Adipocyte (in vitro differentiated cells): ENCODE results near the gene AP5B1.

Source experiments
- DNase-seq: peaks from one replicate; pipeline ENCODE4 v3.0.0-alpha.2; 2015; ENCODE audit warnings: low read depth
- H3K27me3 ChIP-seq: replicated peaks from 2 replicates; pipeline ENCODE4 v1.7.0; 2013; ENCODE audit warnings: mild to moderate bottlenecking, low read length, moderate library complexity; ENCODE audit not compliant: control insufficient read depth, insufficient read depth
- H3K36me3 ChIP-seq: 2 replicates; pipeline ENCODE4 v1.7.0; 2013; ENCODE audit warnings: low read length, mild to moderate bottlenecking, moderate library complexity; ENCODE audit not compliant: control insufficient read depth, insufficient read depth, severe bottlenecking
- H3K4me1 ChIP-seq: 2 replicates; pipeline ENCODE4 v1.7.0; 2013; ENCODE audit warnings: mild to moderate bottlenecking, low read length, moderate library complexity; ENCODE audit not compliant: control insufficient read depth, insufficient read depth
- H3K4me3 ChIP-seq: 2 replicates; pipeline ENCODE4 v1.7.0; 2013; ENCODE audit warnings: mild to moderate bottlenecking, low read length, moderate library complexity
- H3K9ac ChIP-seq: 2 replicates; pipeline ENCODE4 v1.7.0; 2013; ENCODE audit warnings: mild to moderate bottlenecking, low read length, moderate library complexity
- H3K9me3 ChIP-seq: 2 replicates; pipeline ENCODE4 v1.7.0; 2013; ENCODE audit warnings: mild to moderate bottlenecking, low read length, moderate library complexity; ENCODE audit not compliant: control insufficient read depth

The AP5B1 gene

GRCh38 chr11:65796726-65797601, 16.2 kb upstream of the AP5B1 start:
- DNase-seq, result no peak
- Histone ChIP-seq H3K36me3 (no peaks in the 10 kb centered on the region), H3K27me3 (peaks cover 64% of the 10 kb centered on the region), H3K9ac (no peak overlapping the region), H3K4me1 (no peaks in the 10 kb centered on the region), H3K9me3 (no peaks in the 10 kb centered on the region), H3K4me3 (no peak overlapping the region)

DNA sequence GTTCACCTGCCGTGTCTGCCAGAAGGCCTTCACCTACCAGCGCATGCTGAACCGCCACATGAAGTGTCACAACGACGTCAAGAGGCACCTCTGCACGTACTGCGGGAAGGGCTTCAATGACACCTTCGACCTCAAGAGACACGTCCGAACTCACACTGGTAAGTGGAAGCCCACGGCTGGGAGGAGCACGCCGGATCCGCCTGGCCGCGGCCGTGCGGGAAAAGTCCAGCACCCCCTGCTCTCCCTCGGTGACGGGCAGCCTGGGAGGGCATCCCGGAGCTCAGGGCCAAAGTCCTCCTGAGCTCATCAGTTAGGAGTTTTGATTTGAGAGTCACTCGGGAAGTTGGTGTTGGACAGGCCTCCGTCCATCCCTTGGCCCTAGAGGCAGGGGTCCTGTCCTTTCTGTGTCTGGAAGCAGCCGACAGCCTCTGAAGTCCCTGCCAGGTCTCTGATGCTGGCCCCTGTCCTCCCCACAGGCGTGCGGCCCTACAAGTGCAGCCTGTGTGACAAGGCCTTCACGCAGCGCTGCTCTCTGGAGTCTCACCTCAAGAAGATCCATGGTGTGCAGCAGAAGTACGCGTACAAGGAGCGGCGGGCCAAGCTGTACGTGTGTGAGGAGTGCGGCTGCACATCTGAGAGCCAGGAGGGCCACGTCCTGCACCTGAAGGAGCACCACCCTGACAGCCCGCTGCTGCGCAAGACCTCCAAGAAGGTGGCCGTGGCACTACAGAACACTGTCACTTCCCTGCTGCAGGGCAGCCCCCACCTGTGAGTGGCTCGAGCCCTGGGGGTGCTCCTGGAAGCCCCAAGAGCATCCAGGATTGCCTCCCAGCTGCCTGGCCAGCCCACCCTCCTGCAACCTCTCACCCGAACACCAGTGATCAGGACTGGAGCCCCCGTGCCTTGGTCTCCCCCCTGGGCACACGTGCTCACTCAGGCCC, 14.1 kb upstream of the AP5B1 start:
- H3K4me3 ChIP-seq, result no peak overlapping the region
- DNase-seq, result no peak

DNA sequence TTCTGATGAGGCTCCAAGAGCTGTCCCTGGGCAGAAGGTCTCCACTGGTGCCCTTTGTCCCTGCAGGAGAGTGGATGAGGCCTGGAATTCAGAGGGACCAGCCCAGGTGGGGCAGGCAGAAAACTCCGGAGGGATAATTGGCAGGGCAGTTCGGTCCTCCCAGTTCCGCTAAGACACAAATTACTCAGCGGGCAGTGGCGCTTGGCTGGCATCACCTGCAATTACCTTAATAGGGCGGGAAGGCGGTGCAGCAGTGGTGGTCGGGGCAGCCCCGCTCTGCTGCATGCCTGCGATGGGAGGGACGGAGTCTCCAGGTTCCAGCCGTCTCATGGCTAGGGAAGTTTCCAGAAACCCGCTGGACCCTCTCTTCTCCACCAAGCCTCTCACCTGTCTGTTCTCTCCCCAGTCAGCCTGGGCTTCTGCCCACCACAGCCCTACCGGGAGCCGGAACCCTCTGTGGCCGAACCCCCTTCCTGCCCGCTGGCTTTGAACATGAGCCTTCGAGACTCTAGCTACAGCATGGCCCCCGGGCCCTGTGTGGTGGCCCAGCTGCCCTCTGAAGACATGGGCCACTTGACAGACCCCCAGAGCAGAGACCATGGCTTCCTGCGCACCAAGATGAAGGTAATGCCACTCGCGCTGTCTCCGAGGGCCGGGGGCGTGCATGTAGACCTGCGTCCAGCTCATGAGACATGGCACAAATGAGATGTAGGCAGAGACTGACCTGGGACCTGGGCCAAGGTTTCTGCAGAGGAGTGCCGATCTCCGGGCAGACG, 13.0 kb upstream of the AP5B1 start:
- Histone ChIP-seq H3K4me3 (no peak overlapping the region), H3K36me3 (no peaks in the 10 kb centered on the region), H3K4me1 (no peaks in the 10 kb centered on the region), H3K9me3 (no peaks in the 10 kb centered on the region), H3K27me3 (peaks cover 51% of the 10 kb centered on the region), H3K9ac (no peak overlapping the region)
- DNase-seq, result no peak

More for the DNA sequence above, 14.1 kb upstream of the AP5B1 start:
- no peaks in the 10 kb centered on the region for H3K36me3 ChIP-seq
- H3K4me1 ChIP-seq, result no peaks in the 10 kb centered on the region
- no peak overlapping the region for H3K9ac ChIP-seq
- peaks cover 54% of the 10 kb centered on the region for H3K27me3 ChIP-seq
- H3K9me3 ChIP-seq, result no peaks in the 10 kb centered on the region

DNA sequence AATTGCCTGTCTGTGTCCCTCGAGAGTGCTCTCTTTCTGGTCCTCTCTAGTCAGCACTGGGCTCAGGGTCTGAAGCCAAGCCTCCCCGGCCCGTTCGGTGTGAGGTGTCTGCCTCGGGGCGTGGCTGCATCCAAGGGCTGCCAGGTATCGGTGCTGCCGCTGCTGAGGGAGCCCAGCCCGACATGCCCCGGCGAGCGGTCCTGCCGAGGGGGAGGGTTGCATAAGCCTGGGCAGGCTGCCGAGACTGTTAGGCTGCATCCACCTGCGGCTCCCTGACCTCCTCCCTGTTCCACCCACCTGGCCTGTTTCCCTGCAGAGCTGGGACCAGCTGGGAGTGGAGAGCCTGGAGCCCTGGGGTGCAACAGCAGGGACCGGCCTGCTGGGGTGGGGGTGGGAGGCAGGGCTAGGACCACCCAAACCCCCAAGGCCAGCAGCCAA, 12.4 kb upstream of the AP5B1 start:
- H3K27me3 ChIP-seq, result peaks cover 51% of the 10 kb centered on the region

DNA sequence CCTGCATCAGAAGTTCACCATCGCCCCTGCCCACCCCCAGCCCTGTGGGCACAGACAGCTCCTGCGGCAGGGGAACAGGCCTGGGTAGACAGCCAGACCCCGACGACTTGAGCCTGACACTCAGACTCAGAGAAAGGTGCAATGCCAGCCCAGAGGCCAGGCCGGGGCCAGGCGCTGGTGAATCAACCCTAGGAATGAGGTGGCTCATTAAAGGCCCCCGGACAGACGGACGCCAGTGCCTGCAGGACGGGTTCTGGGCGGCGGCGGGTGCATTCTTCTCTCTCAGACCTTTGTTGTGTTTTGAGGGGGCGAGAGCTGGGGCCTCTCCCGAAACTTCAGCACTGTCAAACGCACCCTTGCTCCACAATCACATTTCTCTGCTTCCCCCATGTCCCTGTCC, 11.7 kb upstream of the AP5B1 start:
- H3K9ac ChIP-seq, result no peak overlapping the region
- peaks cover 5% of the 10 kb centered on the region for H3K4me1 ChIP-seq
- no peak overlapping the region for H3K4me3 ChIP-seq
- DNase-seq, result no peak
- H3K36me3 ChIP-seq, result no peaks in the 10 kb centered on the region
- no peaks in the 10 kb centered on the region for H3K9me3 ChIP-seq
- H3K27me3 ChIP-seq, result peaks cover 46% of the 10 kb centered on the region

More for the DNA sequence above, 12.4 kb upstream of the AP5B1 start:
- H3K9me3 ChIP-seq, result no peaks in the 10 kb centered on the region
- no peak overlapping the region for H3K9ac ChIP-seq
- peaks cover 2% of the 10 kb centered on the region for H3K4me1 ChIP-seq
- H3K36me3 ChIP-seq, result no peaks in the 10 kb centered on the region
- H3K4me3 ChIP-seq, result no peak overlapping the region
- no peak for DNase-seq

DNA sequence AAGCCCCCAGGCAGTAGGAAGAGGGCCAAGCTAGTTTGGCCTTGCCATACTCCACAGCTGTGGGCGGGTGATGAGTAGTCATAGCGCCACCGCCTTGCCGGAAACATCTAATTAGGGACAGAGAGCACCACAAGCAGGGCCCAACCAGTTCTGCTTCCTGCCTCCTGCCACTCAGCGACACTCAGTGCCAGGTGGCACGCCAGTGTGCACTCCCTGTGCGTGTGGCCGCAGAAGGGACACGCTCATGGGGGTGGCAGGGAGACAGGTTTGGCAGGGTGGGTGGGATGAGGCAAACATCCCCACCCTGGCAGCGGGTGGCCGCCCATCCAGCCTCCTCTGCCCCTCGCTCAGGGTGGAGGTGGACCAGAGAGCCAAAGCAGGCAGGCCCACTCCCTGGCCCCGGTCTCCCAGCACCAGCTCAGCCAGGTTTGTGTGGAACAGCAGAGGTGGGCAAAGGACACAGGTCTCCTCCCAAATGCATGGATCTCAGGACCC, 11.0 kb upstream of the AP5B1 start:
- no peak for DNase-seq
- no peak overlapping the region for H3K4me3 ChIP-seq

GRCh38 chr11:65790902-65791650, 10.3 kb upstream of the AP5B1 start:
- Histone ChIP-seq H3K4me1 (peaks cover 5% of the 10 kb centered on the region), H3K27me3 (peaks cover 41% of the 10 kb centered on the region), H3K36me3 (no peaks in the 10 kb centered on the region), H3K4me3 (no peak overlapping the region), H3K9me3 (no peaks in the 10 kb centered on the region), H3K9ac (no peak overlapping the region)
- no peak for DNase-seq

More for the DNA sequence above, 11.0 kb upstream of the AP5B1 start:
- no peak overlapping the region for H3K9ac ChIP-seq
- peaks cover 5% of the 10 kb centered on the region for H3K4me1 ChIP-seq
- H3K36me3 ChIP-seq, result no peaks in the 10 kb centered on the region
- peaks cover 40% of the 10 kb centered on the region for H3K27me3 ChIP-seq
- no peaks in the 10 kb centered on the region for H3K9me3 ChIP-seq

- DNase-seq, result no peak
Measured at GRCh38 chr11:65790104-65790901, 9.5 kb upstream of the AP5B1 start.

DNA sequence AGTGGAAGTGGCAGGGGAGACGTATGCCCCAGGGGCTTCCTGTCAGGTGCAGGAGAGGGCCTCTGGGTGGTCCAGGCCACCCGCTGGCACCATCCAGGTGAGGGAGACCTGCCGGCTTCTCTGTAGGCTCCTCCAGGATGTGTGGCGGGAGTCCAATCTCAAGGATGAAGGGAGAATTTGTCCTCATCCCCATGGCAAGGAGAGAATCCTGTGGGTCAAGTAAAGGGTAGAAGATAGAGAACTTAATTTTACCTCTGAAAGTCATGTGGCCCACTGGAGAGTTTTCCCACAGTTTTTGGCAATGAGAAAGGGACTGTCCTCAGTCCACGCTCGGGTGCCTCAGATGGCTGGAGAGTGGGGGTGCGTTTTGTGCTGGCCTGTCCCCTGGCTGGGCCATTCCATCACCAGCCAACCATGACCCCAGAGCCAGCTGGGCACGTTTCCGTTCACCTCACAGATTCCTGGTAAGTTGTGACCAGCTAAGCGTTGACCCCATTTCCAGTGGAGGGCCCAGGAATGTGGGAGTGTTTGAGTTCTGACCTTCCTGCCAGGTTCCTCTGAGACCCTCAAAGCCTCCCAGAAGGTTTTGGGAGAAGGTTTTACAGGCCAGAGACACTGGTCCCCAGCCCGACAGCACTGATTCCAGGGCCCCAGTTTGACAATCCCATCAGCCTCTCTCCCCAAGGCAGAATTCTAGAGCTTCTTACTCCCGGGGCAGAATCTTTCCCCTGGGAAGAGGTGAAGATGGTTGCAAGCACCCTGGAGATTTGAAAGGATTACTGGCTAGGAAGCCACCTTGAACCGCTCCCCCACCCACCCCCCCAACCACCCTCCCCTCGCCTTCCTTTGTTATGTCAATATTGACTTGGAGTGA, 8.7 kb upstream of the AP5B1 start:
- peaks cover 5% of the 10 kb centered on the region for H3K4me1 ChIP-seq
- no peaks in the 10 kb centered on the region for H3K36me3 ChIP-seq
- peaks cover 43% of the 10 kb centered on the region for H3K27me3 ChIP-seq
- H3K9ac ChIP-seq, result no peak overlapping the region
- DNase-seq, result no peak
- no peak overlapping the region for H3K4me3 ChIP-seq
- H3K9me3 ChIP-seq, result no peaks in the 10 kb centered on the region

More at GRCh38 chr11:65790104-65790901, 9.5 kb upstream of the AP5B1 start:
- Histone ChIP-seq H3K4me3 (no peak overlapping the region), H3K27me3 (peaks cover 46% of the 10 kb centered on the region), H3K9ac (no peak overlapping the region), H3K36me3 (no peaks in the 10 kb centered on the region), H3K9me3 (no peaks in the 10 kb centered on the region), H3K4me1 (peaks cover 5% of the 10 kb centered on the region)
